H9 (cell line): ENCODE results near the gene CLN3. TPM values are rescaled to one million over a fixed set of nuclear protein-coding genes. Genes with fewer than 3 reads are reported as not detected.

ENCODE experiments used
- DNase-seq: peaks from one replicate; pipeline ENCODE4 v3.0.0-alpha.2; 2017
- H2AFZ ChIP-seq: one replicate; pipeline ENCODE4 v1.6.1; 2013; ENCODE audit warnings: mild to moderate bottlenecking, low read length, control low read depth, moderate library complexity
- H2AK5ac ChIP-seq: 2 replicates; pipeline ENCODE4 v1.6.1; 2013; ENCODE audit warnings: low read length, control low read depth, mixed read lengths; ENCODE audit not compliant: insufficient read length
- H2BK120ac ChIP-seq: one replicate; pipeline ENCODE4 v1.6.1; 2013; ENCODE audit warnings: low read depth, mild to moderate bottlenecking, low read length, control low read depth, inconsistent platforms; ENCODE audit not compliant: poor library complexity, severe bottlenecking
- H2BK12ac ChIP-seq: 2 replicates; pipeline ENCODE4 v1.6.1; 2013; ENCODE audit warnings: low read length, control low read depth, mixed read lengths, low read depth; ENCODE audit not compliant: insufficient read length
- H2BK15ac ChIP-seq: 2 replicates; pipeline ENCODE4 v1.6.1; 2013; ENCODE audit warnings: low read depth, low read length, control low read depth
- H2BK20ac ChIP-seq: one replicate; pipeline ENCODE4 v1.6.1; 2013; ENCODE audit warnings: low read depth, mild to moderate bottlenecking, low read length, control low read depth, inconsistent platforms; ENCODE audit not compliant: poor library complexity, severe bottlenecking
- H2BK5ac ChIP-seq: 2 replicates; pipeline ENCODE4 v1.6.1; 2013; ENCODE audit warnings: low read length, control low read depth, mixed read lengths; ENCODE audit not compliant: insufficient read length
- H3K14ac ChIP-seq: 2 replicates; pipeline ENCODE4 v1.6.1; 2013; ENCODE audit warnings: low read length, control low read depth; ENCODE audit not compliant: insufficient read depth
- H3K18ac ChIP-seq: 2 replicates; pipeline ENCODE4 v1.6.1; 2013; ENCODE audit warnings: low read depth, mild to moderate bottlenecking, mixed read lengths, low read length, control low read depth; ENCODE audit not compliant: insufficient read length
- H3K23ac ChIP-seq: 2 replicates; pipeline ENCODE4 v1.6.1; 2013; ENCODE audit warnings: low read length, control low read depth, mixed read lengths, low read depth; ENCODE audit not compliant: insufficient read length
- H3K23me2 ChIP-seq: 2 replicates; pipeline ENCODE4 v1.6.1; 2013; ENCODE audit warnings: low read depth, mild to moderate bottlenecking, mixed read lengths, low read length, control low read depth; ENCODE audit not compliant: insufficient read length, poor library complexity, severe bottlenecking
- H3K27ac ChIP-seq: 2 replicates; pipeline ENCODE4 v1.5.1; 2013; ENCODE audit warnings: low read length, control low read depth, mixed read lengths, low read depth; ENCODE audit not compliant: insufficient read length
- H3K27me3 ChIP-seq: 2 replicates; pipeline ENCODE4 v1.6.1; 2013; ENCODE audit warnings: low read length, control low read depth, inconsistent platforms; ENCODE audit not compliant: insufficient read depth
- H3K4ac ChIP-seq: 2 replicates; pipeline ENCODE4 v1.6.1; 2013; ENCODE audit warnings: low read depth, mild to moderate bottlenecking, control low read depth, inconsistent platforms, low read length, moderate library complexity
- H3K4me1 ChIP-seq: 2 replicates; pipeline ENCODE4 v1.6.1; 2013; ENCODE audit warnings: low read length, control low read depth, inconsistent platforms; ENCODE audit not compliant: insufficient read depth
- H3K4me2 ChIP-seq: 2 replicates; pipeline ENCODE4 v1.6.1; 2013; ENCODE audit warnings: low read length, control low read depth, mixed read lengths; ENCODE audit not compliant: insufficient read length, insufficient read depth
- H3K56ac ChIP-seq: 2 replicates; pipeline ENCODE4 v1.6.1; 2013; ENCODE audit warnings: low read depth, mild to moderate bottlenecking, mixed read lengths, low read length, control low read depth; ENCODE audit not compliant: insufficient read length
- H3K79me1 ChIP-seq: 2 replicates; pipeline ENCODE4 v1.6.1; 2013; ENCODE audit warnings: low read depth, mild to moderate bottlenecking, moderate library complexity, low read length, control low read depth, inconsistent platforms; ENCODE audit not compliant: insufficient read depth, poor library complexity, severe bottlenecking
- H3K79me2 ChIP-seq: 2 replicates; pipeline ENCODE4 v1.6.1; 2013; ENCODE audit warnings: low read length, control low read depth, inconsistent platforms; ENCODE audit not compliant: insufficient read depth
- H3K9ac ChIP-seq: 2 replicates; pipeline ENCODE4 v1.6.1; 2013; ENCODE audit warnings: low read length, control low read depth, mixed read lengths; ENCODE audit not compliant: insufficient read length; ENCODE audit errors: extremely low read depth
- H3K9me3 ChIP-seq: one replicate; pipeline ENCODE4 v1.6.1; 2013; ENCODE audit warnings: low read depth, low read length, inconsistent platforms; ENCODE audit not compliant: control insufficient read depth
- H3T11ph ChIP-seq: one replicate; pipeline ENCODE4 v1.6.1; 2013; ENCODE audit warnings: mild to moderate bottlenecking, low read length, control low read depth, inconsistent platforms
- H4K20me1 ChIP-seq: one replicate; pipeline ENCODE4 v1.6.1; 2013; ENCODE audit not compliant: control insufficient read depth, insufficient read length, insufficient read depth
- H4K5ac ChIP-seq: 2 replicates; pipeline ENCODE4 v1.6.1; 2013; ENCODE audit warnings: low read depth, mild to moderate bottlenecking, mixed read lengths, low read length, control low read depth; ENCODE audit not compliant: insufficient read length
- H4K8ac ChIP-seq: replicated peaks from 2 replicates; pipeline ENCODE4 v1.6.1; 2013; ENCODE audit warnings: low read length, control low read depth, mixed read lengths, low read depth; ENCODE audit not compliant: insufficient read length
- H4K91ac ChIP-seq: 2 replicates; pipeline ENCODE4 v1.6.1; 2013; ENCODE audit warnings: low read depth, mild to moderate bottlenecking, moderate library complexity, mixed read lengths, low read length, control low read depth; ENCODE audit not compliant: insufficient read length
- H3K27ac Mint-ChIP-seq, 3 experiments: 2 replicates in 2 of 3; 3 replicates in 1 of 3; pipeline ENCODE4 v1.8.0; 2020 to 2021; ENCODE audit warnings: mixed read lengths in 3 of 3, mild to moderate bottlenecking in 1 of 3, moderate library complexity in 1 of 3
- H3K27me3 Mint-ChIP-seq: 2 replicates; pipeline ENCODE4 v1.8.0; 2021; ENCODE audit warnings: low read depth, mild to moderate bottlenecking, moderate library complexity, mixed read lengths
- H3K36me3 Mint-ChIP-seq, 3 experiments: 2 replicates in 2 of 3; 3 replicates in 1 of 3; pipeline ENCODE4 v1.8.0; 2020 to 2021; ENCODE audit warnings: low read depth in 3 of 3, mixed read lengths in 3 of 3; ENCODE audit not compliant: insufficient read depth in 1 of 3
- H3K4me1 Mint-ChIP-seq, 2 experiments: 2 replicates each; pipeline ENCODE4 v1.8.0; 2020; ENCODE audit warnings: mixed read lengths in 2 of 2
- H3K4me3 Mint-ChIP-seq, 2 experiments: 2 replicates in 1 of 2; 3 replicates in 1 of 2; pipeline ENCODE4 v1.8.0; 2020 to 2021; ENCODE audit warnings: mild to moderate bottlenecking in 2 of 2, mixed read lengths in 2 of 2, moderate library complexity in 1 of 2
- H3K9me3 Mint-ChIP-seq, 2 experiments: 2 replicates in 1 of 2; 3 replicates in 1 of 2; pipeline ENCODE4 v1.8.0; 2020; ENCODE audit warnings: mild to moderate bottlenecking in 2 of 2, mixed read lengths in 2 of 2, moderate library complexity in 1 of 2
- total RNA-seq: library from RNA; stranded (reverse); gene quantifications from 2 replicates; pipeline ENCODE4 v1.2.1, GENCODE V29; 2021
- TF ChIP-seq, protein P1 (sequence below): fragments of 200-600 bp; sonication (generic); conservative IDR thresholded peaks from 3 replicates; pipeline ENCODE4 v1.8.0; 2021; ENCODE audit warnings: antibody characterized with exemption, mild to moderate bottlenecking

Gene CLN3
- total RNA-seq, 1 experiment from 2014 or later, result 21.4 TPM

DNA sequence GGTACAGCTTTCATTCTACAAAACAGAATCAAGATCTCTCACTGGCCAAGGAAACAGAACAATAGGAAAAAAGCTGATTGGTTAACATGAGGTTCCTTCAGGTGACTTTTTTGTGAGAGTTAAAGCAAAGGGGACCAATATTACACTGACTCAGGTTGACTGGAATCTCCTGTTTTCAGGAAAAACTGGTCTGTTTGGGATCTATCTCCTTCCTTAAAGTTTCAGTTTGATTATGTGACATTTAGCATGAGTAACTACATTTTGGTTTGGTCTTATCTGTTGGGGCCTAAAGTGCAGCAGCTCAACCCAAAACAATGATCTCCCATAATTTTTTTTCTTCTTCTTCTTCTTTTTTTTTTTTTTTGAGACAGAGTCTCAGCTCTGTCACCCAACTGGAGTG is 37.2 kb upstream of the CLN3 start:
- Histone ChIP-seq H2BK120ac (no peak overlapping the region), H4K91ac (no peak overlapping the region), H3K4me1 (no peaks in the 10 kb centered on the region), H2BK12ac (no peak overlapping the region), H3K23ac (no peak overlapping the region), H2BK15ac (no peak overlapping the region), H3K9me3 (no peaks in the 10 kb centered on the region), H3K56ac (no peak overlapping the region), H3K9ac (no peak overlapping the region), H3K79me2 (no peaks in the 10 kb centered on the region), H4K20me1 (no peaks in the 10 kb centered on the region), H3K14ac (no peak overlapping the region), H3K18ac (no peak overlapping the region), H3K23me2 (no peaks in the 10 kb centered on the region), H3K4ac (no peak overlapping the region), H3K4me2 (no peak overlapping the region), H3K27me3 (no peaks in the 10 kb centered on the region), H3K79me1 (no peaks in the 10 kb centered on the region), H2BK5ac (no peak overlapping the region), H2AFZ (no peak overlapping the region), H4K8ac (no peak overlapping the region), H3K27ac (no peak overlapping the region), H3T11ph (no peak overlapping the region), H4K5ac (no peak overlapping the region), H2BK20ac (no peak overlapping the region), H2AK5ac (no peak overlapping the region)
- Mint-ChIP-seq H3K4me3 (no peak overlapping the region), H3K27ac (no peak overlapping the region), H3K9me3 (peaks cover 0 to 13% of the 10 kb centered on the region in 2 experiments; a peak in 3 of 5 replicates), H3K36me3 (no peaks in the 10 kb centered on the region), H3K27me3 (peaks cover 4% of the 10 kb centered on the region), H3K4me1 (peaks cover 6 to 10% of the 10 kb centered on the region in 2 experiments; a peak in 3 of 4 replicates)
- TF ChIP-seq, protein P1, sequence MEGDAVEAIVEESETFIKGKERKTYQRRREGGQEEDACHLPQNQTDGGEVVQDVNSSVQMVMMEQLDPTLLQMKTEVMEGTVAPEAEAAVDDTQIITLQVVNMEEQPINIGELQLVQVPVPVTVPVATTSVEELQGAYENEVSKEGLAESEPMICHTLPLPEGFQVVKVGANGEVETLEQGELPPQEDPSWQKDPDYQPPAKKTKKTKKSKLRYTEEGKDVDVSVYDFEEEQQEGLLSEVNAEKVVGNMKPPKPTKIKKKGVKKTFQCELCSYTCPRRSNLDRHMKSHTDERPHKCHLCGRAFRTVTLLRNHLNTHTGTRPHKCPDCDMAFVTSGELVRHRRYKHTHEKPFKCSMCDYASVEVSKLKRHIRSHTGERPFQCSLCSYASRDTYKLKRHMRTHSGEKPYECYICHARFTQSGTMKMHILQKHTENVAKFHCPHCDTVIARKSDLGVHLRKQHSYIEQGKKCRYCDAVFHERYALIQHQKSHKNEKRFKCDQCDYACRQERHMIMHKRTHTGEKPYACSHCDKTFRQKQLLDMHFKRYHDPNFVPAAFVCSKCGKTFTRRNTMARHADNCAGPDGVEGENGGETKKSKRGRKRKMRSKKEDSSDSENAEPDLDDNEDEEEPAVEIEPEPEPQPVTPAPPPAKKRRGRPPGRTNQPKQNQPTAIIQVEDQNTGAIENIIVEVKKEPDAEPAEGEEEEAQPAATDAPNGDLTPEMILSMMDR, result no peak
- no peak for DNase-seq
